K562 (cell line): Measurements from ENCODE around the gene DGAT2. TPM values are rescaled to one million over a fixed set of nuclear protein-coding genes. Genes with fewer than 3 reads are reported as not detected.

Source experiments
- ADNP ChIP-seq: fragments of 200-800 bp; sonication (Bioruptor generic); IDR thresholded peaks from 2 replicates; pipeline ENCODE4 v1.6.1; 2016; ENCODE audit warnings: missing genetic modification characterization, missing compliant biosample characterization
- CXXC5 ChIP-seq: fragments of 250-450 bp; sonication (Bioruptor Pico); IDR thresholded peaks from 2 replicates; pipeline ENCODE4 v1.8.0; 2022; ENCODE audit warnings: inconsistent platforms, mild to moderate bottlenecking, moderate library complexity
- DIDO1 ChIP-seq: fragments of 450-650 bp; IDR thresholded peaks from 2 replicates; pipeline ENCODE4 v1.6.1; 2016; ENCODE audit warnings: low read depth, missing biosample characterization, missing genetic modification characterization
- FOXK2 ChIP-seq, 2 experiments: fragments of 450-650 bp; IDR thresholded peaks in 1 of 2; conservative IDR thresholded peaks in 1 of 2; 2 replicates each; pipeline ENCODE4 v1.6.1; 2016; ENCODE audit warnings: low read depth in 2 of 2, mild to moderate bottlenecking in 1 of 2
- KDM5B ChIP-seq: fragments of 200-600 bp; sonication (generic); IDR thresholded peaks from 2 replicates; pipeline ENCODE4 v1.6.1; 2012; ENCODE audit warnings: low read depth, mild to moderate bottlenecking, moderate library complexity, low read length, control low read depth, inconsistent platforms; ENCODE audit not compliant: insufficient replicate concordance
- KLF6 ChIP-seq: fragments of 250-450 bp; sonication (Bioruptor Pico); IDR thresholded peaks from 2 replicates; pipeline ENCODE4 v1.4.0; 2020; ENCODE audit warnings: mild to moderate bottlenecking, moderate library complexity, borderline replicate concordance
- L3MBTL2 ChIP-seq: fragments of 450-650 bp; IDR thresholded peaks from 2 replicates; pipeline ENCODE4 v1.6.1; 2016; ENCODE audit warnings: mild to moderate bottlenecking, moderate library complexity
- NEUROD1 ChIP-seq: fragments of 150-350 bp; IDR thresholded peaks from 2 replicates; pipeline ENCODE4 v1.6.1; 2014; ENCODE audit warnings: borderline replicate concordance, low read length, low read depth; ENCODE audit not compliant: partially characterized antibody
- NR1H2 ChIP-seq: sonication (generic); formaldehyde crosslinking; IDR thresholded peaks from 2 replicates; pipeline ENCODE4 v1.4.0; 2020; ENCODE audit warnings: mild to moderate bottlenecking, missing genetic modification reagents
- RAD51 ChIP-seq: fragments of 450-650 bp; IDR thresholded peaks from 2 replicates; pipeline ENCODE4 v1.7.1; 2016; ENCODE audit warnings: low read depth, mild to moderate bottlenecking, borderline replicate concordance
- SFPQ ChIP-seq: fragments of 200-400 bp; formaldehyde crosslinking; IDR thresholded peaks from 2 replicates; pipeline ENCODE4 v1.6.1; 2017; ENCODE audit warnings: mild to moderate bottlenecking, low read depth, low read length, moderate library complexity
- SMARCC2 ChIP-seq: fragments of 450-650 bp; IDR thresholded peaks from 2 replicates; pipeline ENCODE4 v1.6.1; 2017; ENCODE audit warnings: antibody characterized with exemption, moderate library complexity, mild to moderate bottlenecking, low read depth
- STAT5B ChIP-seq: fragments of 250-450 bp; sonication (Bioruptor Pico); IDR thresholded peaks from 2 replicates; pipeline ENCODE4 v1.8.0; 2021; ENCODE audit warnings: mild to moderate bottlenecking, inconsistent platforms
- TCF7 ChIP-seq: sonication (generic); IDR thresholded peaks from 2 replicates; pipeline ENCODE4 v1.6.1; 2016; ENCODE audit warnings: antibody characterized with exemption, borderline replicate concordance
- TEAD1 ChIP-seq, 2 experiments: fragments of 450-650 bp in 1 of 2; sonication (generic) in 1 of 2; formaldehyde crosslinking; IDR thresholded peaks; 2 replicates each; pipeline versions ENCODE4 v1.4.0 to v1.8.0; 2020 to 2022; ENCODE audit warnings: mild to moderate bottlenecking in 2 of 2, missing genetic modification reagents in 1 of 2
- TRIM24 ChIP-seq, 2 experiments: fragments of 450-650 bp; IDR thresholded peaks; 2 replicates each; pipeline ENCODE4 v1.6.1; 2016
- ZC3H11A ChIP-seq: IDR thresholded peaks from 2 replicates; pipeline ENCODE4 v1.6.1; 2012; ENCODE audit warnings: low read depth, low read length, improper control_type of control experiment
- ZC3H4 ChIP-seq: sonication (generic); formaldehyde crosslinking; IDR thresholded peaks from 2 replicates; pipeline ENCODE4 v1.9.0; 2021; ENCODE audit warnings: missing genetic modification reagents, borderline replicate concordance
- ZKSCAN3 ChIP-seq: fragments of 250-450 bp; sonication (Bioruptor Pico); IDR thresholded peaks from 2 replicates; pipeline ENCODE4 v1.4.0; 2020
- ZNF121 ChIP-seq: sonication (generic); formaldehyde crosslinking; conservative IDR thresholded peaks from 2 replicates; pipeline ENCODE4 v1.8.0; 2022; ENCODE audit warnings: missing genetic modification reagents
- ZNF212 ChIP-seq: fragments of 450-650 bp; formaldehyde crosslinking; IDR thresholded peaks from 2 replicates; pipeline ENCODE4 v1.4.0; 2020; ENCODE audit warnings: mild to moderate bottlenecking
- ZNF263 ChIP-seq: sonication (generic); formaldehyde crosslinking; IDR thresholded peaks from 2 replicates; pipeline ENCODE4 v1.8.0; 2022; ENCODE audit warnings: mild to moderate bottlenecking, missing genetic modification reagents, borderline replicate concordance
- ZNF518B ChIP-seq: fragments of 250-450 bp; sonication (Bioruptor Pico); IDR thresholded peaks from 2 replicates; pipeline ENCODE4 v1.5.0; 2021; ENCODE audit warnings: mild to moderate bottlenecking, moderate library complexity
- ZNF551 ChIP-seq: fragments of 250-450 bp; sonication (Bioruptor Pico); IDR thresholded peaks from 2 replicates; pipeline ENCODE4 v1.5.0; 2021; ENCODE audit warnings: mild to moderate bottlenecking, moderate library complexity
- polyA plus RNA-seq, 8 experiments: library from polyadenylated mRNA; depleted of rRNA in 4 of 8; stranded (reverse) in 5 of 8; unstranded in 3 of 8; fragments of >200 nt; fragmentation: Nextera tagmentation in 2 of 8; fragmentation: Illumina TruSeq in 1 of 8; extraction: Ambion mirVana in 2 of 8; extraction: Trizol in 1 of 8; gene quantifications; 2 replicates each; pipeline versions ENCODE4 v1.2.1 to v1.2.3, GENCODE V29; 2011 to 2014; ENCODE audit warnings: inconsistent platforms in 1 of 8, missing spikeins in 1 of 8
- total RNA-seq, 7 experiments: library from RNA; depleted of rRNA in 6 of 7; stranded (reverse); fragments of >200 nt in 6 of 7; fragmentation: Illumina TruSeq in 2 of 7; extraction: Trizol in 2 of 7; gene quantifications; 2 replicates each; pipeline versions ENCODE4 v1.2.1 to v1.2.3, GENCODE V29; 2011 to 2021; ENCODE audit warnings: low replicate concordance in 1 of 7

The DGAT2 gene
- total and polyA plus RNA-seq, 9 of the 15 experiments (the other 6 are each of a cell fraction or from before 2014, with no cell fraction given) = 0.68 to 2.8 (median 1.8) TPM

- TF ChIP-seq KDM5B (no peak), ZKSCAN3 (no peak), TEAD1 (CRISPR knock-in tag; IDR thresholded peaks at IDR 0.05) (peak; percentile 43 to 60; a peak in 1 of 4 replicates), DIDO1 (tag) (0 out of 2 replicates have a peak, but pooled peaks have one; percentile 49), L3MBTL2 (peak; percentile 99), KLF6 (CRISPR knock-in tag) (no peak), ZNF263 (CRISPR knock-in tag) (no peak), ZC3H11A (0 out of 2 replicates have a peak, but pooled peaks have one; percentile 24), TCF7 (no peak), ZNF212 (CRISPR knock-in tag) (no peak), ZNF518B (no peak), FOXK2 (conservative IDR thresholded peaks at IDR 0.05 in 1 of 2, IDR thresholded peaks at IDR 0.05 in 1 of 2; ENCODE audit: low read depth in 2 of 2) (peak in 1 of 2 experiments; percentile 100; a peak in 2 of 4 replicates), ADNP (tag) (peak; percentile 19; the same call in 1 of the 2 replicates), TRIM24 (IDR thresholded peaks at IDR 0.05) (peak; percentile 42 to 76; a peak in 2 of 4 replicates), ZNF121 (CRISPR knock-in tag) (no peak), NR1H2 (CRISPR knock-in tag) (no peak), ZNF551 (CRISPR knock-in tag) (no peak), CXXC5 (CRISPR knock-in tag) (peak; percentile 97), STAT5B (CRISPR knock-in tag) (no peak), SMARCC2 (no peak), ZC3H4 (CRISPR knock-in tag) (no peak), SFPQ (no peak), RAD51 (peak; percentile 34), NEUROD1 (no peak)
Measured at GRCh38 chr11:75768112-75768908, at the start of gene DGAT2 (continued).
